DND-41 (cell line): ENCODE results near the gene MCTP1.

Source experiments
- EZH2 ChIP-seq: IDR thresholded peaks from 3 replicates; pipeline ENCODE4 v1.6.1; 2012; ENCODE audit warnings: borderline replicate concordance, low read depth, mild to moderate bottlenecking, moderate library complexity, low read length, inconsistent platforms; ENCODE audit not compliant: severe bottlenecking
- TF ChIP-seq, protein P1 (sequence below): IDR thresholded peaks from 2 replicates; pipeline ENCODE4 v1.5.1; 2012; ENCODE audit warnings: borderline replicate concordance, low read length, moderate library complexity, mild to moderate bottlenecking; ENCODE audit not compliant: poor library complexity, severe bottlenecking; ENCODE audit errors: extremely low read depth

DNA sequence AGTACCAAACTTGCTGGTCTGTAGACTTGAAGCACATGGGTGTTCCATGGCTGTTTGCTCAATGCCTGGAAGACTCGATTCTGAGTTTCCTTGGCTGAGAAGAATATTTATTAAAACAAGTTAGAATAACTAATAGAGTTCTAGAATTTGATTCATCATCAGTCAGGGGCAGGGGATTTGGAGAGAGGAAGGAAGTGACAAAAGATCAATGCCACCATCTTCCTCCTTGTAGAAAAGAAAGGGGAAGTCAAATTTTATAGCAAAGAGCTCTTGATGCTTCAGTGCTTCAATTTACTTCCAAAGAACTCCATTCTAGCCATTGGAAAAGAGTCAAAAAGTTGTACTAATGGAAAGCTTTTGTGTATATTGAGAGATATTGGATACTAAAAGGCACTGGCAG, 236.3 kb downstream of the MCTP1 start:
- TF ChIP-seq, protein P1, sequence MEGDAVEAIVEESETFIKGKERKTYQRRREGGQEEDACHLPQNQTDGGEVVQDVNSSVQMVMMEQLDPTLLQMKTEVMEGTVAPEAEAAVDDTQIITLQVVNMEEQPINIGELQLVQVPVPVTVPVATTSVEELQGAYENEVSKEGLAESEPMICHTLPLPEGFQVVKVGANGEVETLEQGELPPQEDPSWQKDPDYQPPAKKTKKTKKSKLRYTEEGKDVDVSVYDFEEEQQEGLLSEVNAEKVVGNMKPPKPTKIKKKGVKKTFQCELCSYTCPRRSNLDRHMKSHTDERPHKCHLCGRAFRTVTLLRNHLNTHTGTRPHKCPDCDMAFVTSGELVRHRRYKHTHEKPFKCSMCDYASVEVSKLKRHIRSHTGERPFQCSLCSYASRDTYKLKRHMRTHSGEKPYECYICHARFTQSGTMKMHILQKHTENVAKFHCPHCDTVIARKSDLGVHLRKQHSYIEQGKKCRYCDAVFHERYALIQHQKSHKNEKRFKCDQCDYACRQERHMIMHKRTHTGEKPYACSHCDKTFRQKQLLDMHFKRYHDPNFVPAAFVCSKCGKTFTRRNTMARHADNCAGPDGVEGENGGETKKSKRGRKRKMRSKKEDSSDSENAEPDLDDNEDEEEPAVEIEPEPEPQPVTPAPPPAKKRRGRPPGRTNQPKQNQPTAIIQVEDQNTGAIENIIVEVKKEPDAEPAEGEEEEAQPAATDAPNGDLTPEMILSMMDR = no peak
- TF ChIP-seq EZH2 = no peak
